Measurements from ENCODE around the gene CDC42BPG. TPM values are rescaled to one million over a fixed set of nuclear protein-coding genes. Genes with fewer than 3 reads are reported as not detected.

The CDC42BPG gene
- total RNA-seq, 1 experiment from 2014 or later: 0.15 TPM

DNA sequence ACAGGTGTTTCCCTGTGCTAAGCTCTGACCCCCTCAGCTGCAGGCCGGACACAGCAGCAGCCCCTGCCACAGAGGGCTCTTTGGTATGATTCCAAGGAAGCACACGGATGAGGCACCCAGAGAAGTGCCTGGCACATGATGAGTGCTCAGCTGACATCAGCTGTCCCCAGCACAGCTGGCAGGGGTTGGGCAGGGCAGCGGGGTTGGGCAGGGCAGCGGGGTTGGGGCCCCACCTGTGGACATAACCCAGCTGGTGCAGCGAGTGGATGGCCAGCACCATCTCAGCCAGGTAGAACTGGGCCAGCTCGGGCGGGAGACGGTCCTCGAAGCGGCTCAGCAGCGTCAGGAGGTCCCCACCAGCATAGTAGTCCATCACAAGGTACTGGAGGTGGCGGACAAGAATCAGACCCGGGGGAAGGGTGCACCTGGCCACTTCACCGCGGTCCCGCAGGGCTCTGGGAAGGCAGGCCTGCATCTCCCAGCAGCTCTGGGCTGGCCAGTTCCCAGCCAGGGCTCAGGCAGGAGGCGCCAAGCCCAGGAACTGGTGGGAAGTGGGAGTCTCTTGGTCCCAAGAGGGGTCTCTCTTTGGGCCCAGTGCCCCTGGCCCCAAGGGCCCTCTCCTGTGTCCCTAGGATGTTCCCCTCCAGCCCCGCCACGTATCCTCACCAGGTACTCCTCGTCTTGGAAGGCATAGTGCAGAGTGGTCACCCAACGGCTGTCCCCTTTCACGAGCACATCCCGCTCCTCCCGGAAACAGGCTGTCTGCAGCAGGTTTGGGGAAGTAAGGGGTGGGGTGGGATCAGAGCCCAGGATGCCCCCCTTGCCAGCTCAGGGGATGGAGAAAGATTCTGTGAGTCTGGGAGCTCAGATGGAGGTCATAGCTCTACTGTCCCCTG, 4.3 kb downstream of the CDC42BPG start:
- no peaks in the 10 kb centered on the region for H4K20me1 ChIP-seq (ENCODE audit: insufficient read depth, low read depth, low read length)
- no peaks in the 10 kb centered on the region for H3K27me3 ChIP-seq (ENCODE audit: low read length)
- no peak overlapping the region for H3K4me2 ChIP-seq (ENCODE audit: low read depth, low read length, poor library complexity, severe bottlenecking)
- H3K4me3 ChIP-seq (ENCODE audit: low read length): no peak overlapping the region
- H2AFZ ChIP-seq (ENCODE audit: low read length): no peak overlapping the region
- no peaks in the 10 kb centered on the region for H3K36me3 ChIP-seq (ENCODE audit: insufficient read depth, low read length)
- H3K9ac ChIP-seq (ENCODE audit: low read length): no peak overlapping the region
- no peaks in the 10 kb centered on the region for H3K79me2 ChIP-seq (ENCODE audit: low read length)
- no peaks in the 10 kb centered on the region for H3K9me3 ChIP-seq (ENCODE audit: low read length)
- no peaks in the 10 kb centered on the region for H3K9me2 ChIP-seq (replicated peaks; ENCODE audit: insufficient read depth, low read length)
- DNase-seq: no peak
- peaks cover 12% of the 10 kb centered on the region for H3K4me1 ChIP-seq (ENCODE audit: low read length)
- H3K27ac ChIP-seq (ENCODE audit: low read length): no peak overlapping the region

GRCh38 chr11:64839335-64839734, 5.1 kb downstream of the CDC42BPG start:
- no peaks in the 10 kb centered on the region for H3K9me3 ChIP-seq (ENCODE audit: low read length)
- no peaks in the 10 kb centered on the region for H4K20me1 ChIP-seq (ENCODE audit: insufficient read depth, low read depth, low read length)
- H3K4me2 ChIP-seq (ENCODE audit: low read depth, low read length, poor library complexity, severe bottlenecking): no peak overlapping the region
- no peak overlapping the region for H2AFZ ChIP-seq (ENCODE audit: low read length)
- no peak overlapping the region for H3K27ac ChIP-seq (ENCODE audit: low read length)
- no peaks in the 10 kb centered on the region for H3K27me3 ChIP-seq (ENCODE audit: low read length)
- no peak for DNase-seq
- H3K9me2 ChIP-seq (replicated peaks; ENCODE audit: insufficient read depth, low read length): no peaks in the 10 kb centered on the region
- no peak overlapping the region for H3K9ac ChIP-seq (ENCODE audit: low read length)
- no peaks in the 10 kb centered on the region for H3K36me3 ChIP-seq (ENCODE audit: insufficient read depth, low read length)
- H3K4me1 ChIP-seq (ENCODE audit: low read length): peaks cover 5% of the 10 kb centered on the region
- H3K4me3 ChIP-seq (ENCODE audit: low read length): no peak overlapping the region
- no peaks in the 10 kb centered on the region for H3K79me2 ChIP-seq (ENCODE audit: low read length)

DNA sequence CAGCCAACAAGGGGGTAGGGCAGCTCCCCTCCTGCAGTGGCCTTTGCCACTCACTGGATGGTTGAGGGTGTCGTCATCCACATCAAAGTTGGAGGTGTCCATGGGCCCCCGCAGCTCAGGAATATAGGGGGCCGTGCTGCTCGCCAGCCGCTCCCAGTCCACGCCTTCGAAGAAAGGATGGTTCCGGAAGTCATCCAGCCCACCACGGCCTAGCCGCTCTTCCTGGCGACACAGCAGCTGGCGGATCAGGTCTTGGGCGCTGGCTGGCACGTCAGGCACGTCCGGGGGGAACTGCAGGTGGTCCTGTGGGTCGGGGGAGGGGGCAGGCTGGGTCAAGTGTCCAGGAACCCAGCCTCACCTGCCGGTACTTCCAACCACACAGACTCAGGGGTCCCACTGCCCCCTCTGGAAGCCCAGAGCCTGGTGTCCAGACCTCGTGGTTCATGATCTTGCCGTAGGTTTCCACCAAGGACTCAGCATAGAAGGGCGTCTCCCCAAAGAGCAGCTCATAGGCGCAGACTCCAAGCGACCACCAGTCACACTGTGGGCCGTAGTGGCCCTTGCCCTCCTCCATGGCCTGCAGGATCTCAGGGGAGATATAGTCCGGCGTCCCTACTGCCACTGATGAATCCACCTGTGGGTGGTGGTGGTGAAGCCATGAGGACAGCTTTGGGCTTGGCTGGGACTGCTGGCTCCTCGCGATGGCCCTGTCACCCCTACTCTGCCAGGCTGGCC, 5.7 kb downstream of the CDC42BPG start:
- Histone ChIP-seq H3K36me3 (ENCODE audit: insufficient read depth, low read length) (no peaks in the 10 kb centered on the region), H3K79me2 (ENCODE audit: low read length) (no peaks in the 10 kb centered on the region), H3K27ac (ENCODE audit: low read length) (no peak overlapping the region), H3K9ac (ENCODE audit: low read length) (no peak overlapping the region), H4K20me1 (ENCODE audit: insufficient read depth, low read depth, low read length) (no peaks in the 10 kb centered on the region), H3K27me3 (ENCODE audit: low read length) (no peaks in the 10 kb centered on the region), H2AFZ (ENCODE audit: low read length) (no peak overlapping the region), H3K9me3 (ENCODE audit: low read length) (no peaks in the 10 kb centered on the region), H3K4me3 (ENCODE audit: low read length) (no peak overlapping the region), H3K4me2 (ENCODE audit: low read depth, low read length, poor library complexity, severe bottlenecking) (no peak overlapping the region), H3K9me2 (replicated peaks; ENCODE audit: insufficient read depth, low read length) (no peaks in the 10 kb centered on the region), H3K4me1 (ENCODE audit: low read length) (no peaks in the 10 kb centered on the region; the same call in 1 of the 2 replicates)
- DNase-seq: no peak

GRCh38 chr11:64837887-64838351, 6.5 kb downstream of the CDC42BPG start:
- Histone ChIP-seq H3K4me3 (ENCODE audit: low read length) (no peak overlapping the region), H4K20me1 (ENCODE audit: insufficient read depth, low read depth, low read length) (no peaks in the 10 kb centered on the region), H3K4me2 (ENCODE audit: low read depth, low read length, poor library complexity, severe bottlenecking) (no peak overlapping the region), H3K36me3 (ENCODE audit: insufficient read depth, low read length) (no peaks in the 10 kb centered on the region), H3K79me2 (ENCODE audit: low read length) (no peaks in the 10 kb centered on the region), H2AFZ (ENCODE audit: low read length) (no peak overlapping the region), H3K4me1 (ENCODE audit: low read length) (no peaks in the 10 kb centered on the region), H3K9me3 (ENCODE audit: low read length) (no peaks in the 10 kb centered on the region), H3K9me2 (replicated peaks; ENCODE audit: insufficient read depth, low read length) (no peaks in the 10 kb centered on the region), H3K9ac (ENCODE audit: low read length) (no peak overlapping the region), H3K27ac (ENCODE audit: low read length) (no peak overlapping the region), H3K27me3 (ENCODE audit: low read length) (no peaks in the 10 kb centered on the region)
- DNase-seq: no peak

DNA sequence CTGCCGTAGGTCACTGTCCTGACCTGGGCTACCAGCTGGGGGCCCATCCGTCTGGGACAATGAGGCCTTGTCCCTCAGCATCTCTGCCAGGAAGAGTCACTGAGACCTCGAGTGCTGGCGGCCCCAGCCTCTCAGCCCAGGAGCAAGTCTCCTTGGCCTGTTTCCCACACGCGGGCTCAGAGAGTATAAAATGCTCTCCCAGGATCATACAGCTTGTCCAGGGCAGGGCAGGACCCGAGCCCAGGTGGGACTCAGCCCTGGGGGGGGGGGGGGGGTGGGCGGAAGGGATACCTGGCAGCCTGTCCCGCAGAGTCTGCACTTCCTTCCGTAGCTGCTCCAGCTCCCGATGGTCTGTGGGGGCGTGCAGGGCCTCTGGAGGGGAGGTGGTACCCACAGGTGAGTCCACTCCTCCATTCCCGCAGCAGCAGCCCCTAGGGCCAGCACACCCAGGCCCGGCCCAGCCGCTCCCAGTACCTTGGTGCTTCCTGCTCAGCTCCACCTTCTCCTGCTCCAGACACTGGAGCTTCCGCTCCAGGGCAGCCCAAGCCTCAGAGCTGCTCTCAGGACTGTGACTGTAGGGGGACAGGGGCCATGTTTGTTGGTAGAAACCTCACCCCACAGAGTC, 7.9 kb downstream of the CDC42BPG start:
- Histone ChIP-seq H3K9me3 (ENCODE audit: low read length) (no peaks in the 10 kb centered on the region), H3K27ac (ENCODE audit: low read length) (no peak overlapping the region), H3K4me3 (ENCODE audit: low read length) (no peak overlapping the region), H3K4me2 (ENCODE audit: low read depth, low read length, poor library complexity, severe bottlenecking) (no peak overlapping the region), H3K27me3 (ENCODE audit: low read length) (no peaks in the 10 kb centered on the region), H3K36me3 (ENCODE audit: insufficient read depth, low read length) (no peaks in the 10 kb centered on the region), H2AFZ (ENCODE audit: low read length) (no peak overlapping the region), H3K9ac (ENCODE audit: low read length) (no peak overlapping the region), H3K9me2 (replicated peaks; ENCODE audit: insufficient read depth, low read length) (no peaks in the 10 kb centered on the region), H4K20me1 (ENCODE audit: insufficient read depth, low read depth, low read length) (no peaks in the 10 kb centered on the region), H3K4me1 (ENCODE audit: low read length) (no peaks in the 10 kb centered on the region), H3K79me2 (ENCODE audit: low read length) (no peaks in the 10 kb centered on the region)
- no peak for DNase-seq

- Histone ChIP-seq H3K79me2 (ENCODE audit: low read length) (no peaks in the 10 kb centered on the region), H3K36me3 (ENCODE audit: insufficient read depth, low read length) (no peaks in the 10 kb centered on the region), H4K20me1 (ENCODE audit: insufficient read depth, low read depth, low read length) (no peaks in the 10 kb centered on the region), H3K4me1 (ENCODE audit: low read length) (no peaks in the 10 kb centered on the region), H3K9me3 (ENCODE audit: low read length) (no peaks in the 10 kb centered on the region), H3K9me2 (replicated peaks; ENCODE audit: insufficient read depth, low read length) (no peaks in the 10 kb centered on the region), H2AFZ (ENCODE audit: low read length) (no peak overlapping the region), H3K4me3 (ENCODE audit: low read length) (no peak overlapping the region), H3K4me2 (ENCODE audit: low read depth, low read length, poor library complexity, severe bottlenecking) (no peak overlapping the region), H3K9ac (ENCODE audit: low read length) (no peak overlapping the region), H3K27me3 (ENCODE audit: low read length) (no peaks in the 10 kb centered on the region), H3K27ac (ENCODE audit: low read length) (no peak overlapping the region)
- DNase-seq: no peak
Observed at GRCh38 chr11:64835616-64836447, 8.6 kb downstream of the CDC42BPG start.

DNA sequence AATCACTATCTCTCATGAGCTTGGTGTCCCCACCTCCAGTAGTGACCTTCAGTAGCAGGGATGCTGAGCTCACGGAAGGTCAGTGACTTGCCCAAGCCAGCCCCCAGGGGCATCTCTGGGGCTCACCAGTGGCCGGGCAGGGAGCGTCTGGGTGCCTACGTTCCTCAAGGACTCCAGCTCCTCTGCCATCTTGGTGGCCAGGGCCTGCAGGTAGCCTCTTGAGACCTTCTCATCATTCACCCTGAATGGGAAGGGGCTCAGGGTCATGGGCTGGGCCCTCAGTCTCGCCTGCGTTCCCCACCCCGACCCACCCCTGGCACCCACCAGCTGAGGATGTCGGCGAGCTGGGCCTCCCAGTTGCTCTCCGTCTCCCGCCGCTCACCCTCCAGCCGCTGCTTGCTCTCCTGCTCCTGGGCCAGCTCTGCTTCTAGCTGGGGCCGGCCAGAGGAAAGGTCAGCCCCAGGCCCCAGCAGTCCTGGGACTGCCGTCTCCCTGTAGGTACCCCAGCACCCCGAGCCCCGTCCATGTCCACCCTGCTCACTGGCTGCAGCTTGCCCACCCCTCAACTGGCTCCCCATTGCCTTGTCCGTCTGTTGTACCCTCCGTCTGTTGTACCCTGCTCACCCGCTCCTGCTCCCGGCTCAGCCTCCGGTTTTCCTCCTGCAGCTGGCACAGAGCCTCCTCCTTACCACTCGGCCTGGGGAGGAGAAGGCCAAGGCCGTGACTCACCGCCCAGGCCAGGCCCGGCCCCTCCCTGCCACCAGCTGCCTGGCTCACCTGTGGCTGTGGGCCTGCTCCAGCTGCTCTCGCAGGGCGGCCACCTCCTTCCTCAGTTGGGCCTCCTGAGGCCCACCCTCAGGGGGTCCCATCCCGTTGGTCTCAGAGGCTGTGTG, 9.5 kb downstream of the CDC42BPG start:
- Histone ChIP-seq H4K20me1 (ENCODE audit: insufficient read depth, low read depth, low read length) (no peaks in the 10 kb centered on the region), H3K4me2 (ENCODE audit: low read depth, low read length, poor library complexity, severe bottlenecking) (no peak overlapping the region), H3K9me3 (ENCODE audit: low read length) (no peaks in the 10 kb centered on the region), H3K36me3 (ENCODE audit: insufficient read depth, low read length) (no peaks in the 10 kb centered on the region), H3K27ac (ENCODE audit: low read length) (no peak overlapping the region), H2AFZ (ENCODE audit: low read length) (no peak overlapping the region), H3K9me2 (replicated peaks; ENCODE audit: insufficient read depth, low read length) (no peaks in the 10 kb centered on the region), H3K9ac (ENCODE audit: low read length) (no peak overlapping the region), H3K4me3 (ENCODE audit: low read length) (no peak overlapping the region), H3K79me2 (ENCODE audit: low read length) (no peaks in the 10 kb centered on the region), H3K27me3 (ENCODE audit: low read length) (no peaks in the 10 kb centered on the region), H3K4me1 (ENCODE audit: low read length) (no peaks in the 10 kb centered on the region)
- no peak for DNase-seq
